Type B pancreatic cell (in vitro differentiated cells): Measurements from ENCODE around the gene ZNF578. TPM values are rescaled to one million over a fixed set of nuclear protein-coding genes. Genes with fewer than 3 reads are reported as not detected.

ENCODE experiments used
- DNase-seq: peaks from one replicate; pipeline ENCODE4 v3.0.0; 2021; ENCODE audit warnings: mixed read lengths; ENCODE audit not compliant: unreplicated experiment; ENCODE audit errors: extremely low spot score
- H3K27ac Mint-ChIP-seq: 2 replicates; pipeline ENCODE4 v1.8.0; 2021; ENCODE audit warnings: mild to moderate bottlenecking, mixed read lengths
- H3K27me3 Mint-ChIP-seq: 2 replicates; pipeline ENCODE4 v1.8.0; 2021; ENCODE audit warnings: mixed read lengths
- H3K36me3 Mint-ChIP-seq: 2 replicates; pipeline ENCODE4 v1.8.0; 2021; ENCODE audit warnings: mixed read lengths
- H3K4me1 Mint-ChIP-seq: one replicate; pipeline ENCODE4 v1.8.0; 2021; ENCODE audit warnings: mixed read lengths; ENCODE audit not compliant: unreplicated experiment
- H3K4me3 Mint-ChIP-seq: 2 replicates; pipeline ENCODE4 v1.8.0; 2021; ENCODE audit warnings: mild to moderate bottlenecking, mixed read lengths
- H3K9me3 Mint-ChIP-seq: 2 replicates; pipeline ENCODE4 v1.8.0; 2021; ENCODE audit warnings: mixed read lengths
- CTCF ChIP-seq: fragments of 200-600 bp; sonication (generic); conservative IDR thresholded peaks from 2 replicates; pipeline ENCODE4 v1.5.0; 2021; ENCODE audit warnings: antibody characterized with exemption, mild to moderate bottlenecking
- long read RNA-seq: library from polyadenylated mRNA; unstranded; transcript quantifications from one replicate; pipeline ENCODE4 v2.0.0, GENCODE V29; 2020
- total RNA-seq: library from RNA; stranded (reverse); gene quantifications from 2 replicates; pipeline ENCODE4 v1.2.1, GENCODE V29; 2021; ENCODE audit warnings: low replicate concordance

ZNF578 gene
- 0.72 and 1.1 TPM in 2 replicates for total RNA-seq
- long read RNA-seq, partial matches to known transcripts = 0 of 2 reads
- long read RNA-seq, other reads (novel, unspliced or antisense) = 1 of 2 reads

- Mint-ChIP-seq H3K27me3 (no peaks in the 10 kb centered on the region), H3K9me3 (peaks cover 19% of the 10 kb centered on the region), H3K27ac (no peak within 1 kb of the TSS), H3K4me1 (no peaks in the 10 kb centered on the region), H3K36me3 (no peaks in the 10 kb centered on the region), H3K4me3 (no peak within 1 kb of the TSS)
- TF ChIP-seq CTCF = no peak
- no peak for DNase-seq
These were observed at the start of gene ZNF578 for GRCh38 chr19:52453324-52454094. TSS of gene ZNF578 (plus strand) at chr19:52453553. CDS start at chr19:52501846, 48,293 bp downstream.

GRCh38 chr19:52410276-52410675 lies 43.1 kb upstream of the ZNF578 start:
- peaks cover 6% of the 10 kb centered on the region for H3K9me3 Mint-ChIP-seq
- H3K27ac Mint-ChIP-seq = no peak overlapping the region
- H3K4me3 Mint-ChIP-seq = no peak overlapping the region
- H3K36me3 Mint-ChIP-seq = peaks cover 32% of the 10 kb centered on the region
- no peaks in the 10 kb centered on the region for H3K4me1 Mint-ChIP-seq
- no peaks in the 10 kb centered on the region for H3K27me3 Mint-ChIP-seq
- TF ChIP-seq CTCF = no peak
- no peak for DNase-seq

GRCh38 chr19:52415711-52416110 lies 37.6 kb upstream of the ZNF578 start:
- no peak overlapping the region for H3K4me3 Mint-ChIP-seq
- peaks cover 15% of the 10 kb centered on the region for H3K36me3 Mint-ChIP-seq
- no peak overlapping the region for H3K27ac Mint-ChIP-seq
- DNase-seq = no peak
- H3K27me3 Mint-ChIP-seq = no peaks in the 10 kb centered on the region
- TF ChIP-seq CTCF = no peak
- peaks cover 28% of the 10 kb centered on the region for H3K9me3 Mint-ChIP-seq
- no peaks in the 10 kb centered on the region for H3K4me1 Mint-ChIP-seq

GRCh38 chr19:52428937-52429336 lies 24.4 kb upstream of the ZNF578 start, which contains the start of gene ZNF534:
TSS of gene ZNF534 (plus strand) at chr19:52429148. CDS start at chr19:52431475, 2,327 bp downstream.
- no peaks in the 10 kb centered on the region for H3K27me3 Mint-ChIP-seq
- H3K36me3 Mint-ChIP-seq = no peaks in the 10 kb centered on the region
- no peak for DNase-seq
- H3K27ac Mint-ChIP-seq = no peak within 1 kb of the TSS
- TF ChIP-seq CTCF = no peak
- no peaks in the 10 kb centered on the region for H3K4me1 Mint-ChIP-seq
- H3K4me3 Mint-ChIP-seq = no peak within 1 kb of the TSS
- peaks cover 9% of the 10 kb centered on the region for H3K9me3 Mint-ChIP-seq

- no peak for DNase-seq
- no peak overlapping the region for H3K4me3 Mint-ChIP-seq
- H3K27me3 Mint-ChIP-seq = no peaks in the 10 kb centered on the region
- no peaks in the 10 kb centered on the region for H3K36me3 Mint-ChIP-seq
- H3K27ac Mint-ChIP-seq = no peak overlapping the region
- no peaks in the 10 kb centered on the region for H3K4me1 Mint-ChIP-seq
- peaks cover 4% of the 10 kb centered on the region for H3K9me3 Mint-ChIP-seq
- TF ChIP-seq CTCF = no peak
These were observed 11.2 kb upstream of the ZNF578 start for GRCh38 chr19:52442179-52442578.
